Erythroblast (primary cell): ENCODE results near the gene SH2D6.

Experiments used
- GATA1 ChIP-seq: IDR thresholded peaks from 2 replicates; pipeline ENCODE4 v1.6.1; 2011; ENCODE audit warnings: low read depth, mild to moderate bottlenecking, control low read depth, low read length, moderate library complexity
- POLR2A ChIP-seq: IDR thresholded peaks from 2 replicates; pipeline ENCODE4 v1.6.1; 2011; ENCODE audit warnings: mild to moderate bottlenecking, low read length

DNA sequence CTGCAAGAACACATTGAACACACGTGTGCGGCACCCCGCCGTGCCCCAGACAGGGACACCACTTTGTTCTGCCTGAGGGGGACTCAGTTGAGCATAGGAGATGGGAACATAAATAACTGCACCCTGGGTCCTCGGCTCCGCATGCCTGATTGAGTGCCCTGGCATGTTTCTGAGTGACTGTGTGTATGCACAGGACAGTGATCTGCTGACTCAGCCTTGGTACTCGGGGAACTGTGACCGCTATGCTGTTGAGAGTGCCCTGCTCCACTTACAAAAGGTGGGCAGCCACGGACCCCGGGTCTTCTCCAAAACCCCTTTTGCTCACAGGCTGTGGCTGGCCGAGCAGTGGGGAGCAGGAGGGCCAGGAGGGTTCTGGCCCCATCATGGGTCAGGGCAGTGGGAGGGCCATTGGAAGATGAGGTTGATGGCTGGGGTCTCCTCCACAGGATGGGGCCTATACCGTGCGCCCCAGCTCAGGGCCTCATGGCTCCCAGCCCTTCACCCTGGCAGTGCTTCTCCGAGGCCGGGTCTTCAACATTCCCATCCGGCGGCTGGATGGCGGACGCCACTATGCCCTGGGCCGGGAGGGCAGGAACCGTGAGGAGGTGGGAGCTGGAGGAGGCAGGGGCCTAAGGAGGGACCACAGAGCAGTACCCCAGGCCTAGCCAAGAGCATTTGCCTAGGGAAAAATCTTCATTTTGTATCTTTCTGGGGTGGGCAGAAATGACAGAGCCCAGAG, 16.9 kb downstream of the SH2D6 start:
- TF ChIP-seq POLR2A (no peak), GATA1 (no peak)
